GM18951 (cell line): ENCODE measurements around the gene MAP2K5.

Experiments
- POLR2A ChIP-seq: IDR thresholded peaks from 4 replicates; pipeline ENCODE4 v1.6.1; 2011; ENCODE audit warnings: mild to moderate bottlenecking; ENCODE audit not compliant: insufficient read length, insufficient read depth; ENCODE audit errors: extremely low read depth
- in situ Hi-C: fragments of 300-500 bp; cut with MboI; formaldehyde crosslinking; loops from one replicate; pipeline ENCODE4 v1.12.0; 2022; ENCODE audit warnings: low sequenced_read_pairs, mixed read lengths, inconsistent platforms; ENCODE audit not compliant: unreplicated experiment

MAP2K5 gene

GRCh38 chr15:67556976-67557570 lies 14.6 kb downstream of the MAP2K5 start:
- in situ Hi-C loops = no loop called here
- TF ChIP-seq POLR2A = no peak

GRCh38 chr15:67558502-67558901 lies 16.0 kb downstream of the MAP2K5 start:
- TF ChIP-seq POLR2A = no peak
- in situ Hi-C loops = no loop called here

DNA sequence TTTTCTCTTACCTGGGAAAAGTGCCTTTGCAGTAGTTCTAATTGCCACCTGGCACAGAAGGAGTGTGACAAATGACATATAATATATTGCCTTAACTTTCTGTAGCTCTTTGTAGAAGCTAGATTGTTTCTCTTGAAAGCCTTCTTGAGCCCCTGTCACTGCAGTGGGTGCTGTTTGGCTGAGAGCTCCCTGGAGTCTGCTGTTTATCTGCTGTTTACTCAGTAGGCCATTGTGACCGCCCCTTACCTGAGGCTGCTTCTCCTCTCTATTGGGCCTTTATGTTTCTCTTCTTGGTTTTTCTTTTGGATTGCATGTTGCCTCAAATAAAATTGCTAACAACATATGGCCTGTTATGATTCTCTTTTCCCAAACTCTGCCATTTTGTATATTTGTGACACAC lies 16.7 kb downstream of the MAP2K5 start:
- in situ Hi-C loops = no loop called here
- no peak for TF ChIP-seq POLR2A

DNA sequence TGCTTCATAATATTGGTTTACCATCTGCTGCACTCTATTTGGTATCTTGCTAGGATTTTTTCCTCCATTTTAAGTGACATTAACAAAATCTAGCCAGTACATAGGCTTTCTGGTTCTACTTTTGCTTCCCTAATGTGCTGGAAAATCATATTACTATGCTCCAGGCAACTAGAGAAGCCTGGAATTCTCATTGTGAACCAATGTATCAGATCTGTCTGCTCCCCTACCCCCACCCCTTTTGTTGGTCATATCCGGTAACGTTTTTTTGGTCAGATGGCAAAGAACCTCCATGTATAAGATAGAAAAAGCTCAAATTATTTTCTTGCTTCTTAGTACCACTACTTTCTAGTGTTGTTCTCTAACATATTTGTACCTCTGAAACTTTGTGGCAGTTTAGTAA lies 17.1 kb downstream of the MAP2K5 start:
- no peak for TF ChIP-seq POLR2A
- in situ Hi-C loops = no loop called here

DNA sequence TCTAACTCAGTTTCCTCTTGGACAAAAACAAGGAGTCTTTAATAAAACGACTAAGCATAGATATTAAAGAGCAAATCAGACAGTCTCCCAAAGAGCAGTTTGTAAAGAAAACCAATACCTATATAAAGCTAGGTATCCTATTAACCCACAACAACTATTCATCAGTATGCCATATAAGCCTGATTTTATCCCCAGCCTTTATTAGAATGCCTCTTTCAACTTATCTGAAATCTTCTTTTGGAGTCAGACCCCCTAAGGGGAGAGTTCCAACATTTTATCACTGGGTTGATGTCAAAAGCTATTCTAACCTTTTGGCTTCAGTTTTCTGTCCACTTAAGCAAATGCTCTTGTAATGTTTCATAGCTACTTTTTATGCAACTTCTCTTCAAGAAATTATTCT lies 17.8 kb downstream of the MAP2K5 start:
- in situ Hi-C loops = no loop called here
- no peak for TF ChIP-seq POLR2A

DNA sequence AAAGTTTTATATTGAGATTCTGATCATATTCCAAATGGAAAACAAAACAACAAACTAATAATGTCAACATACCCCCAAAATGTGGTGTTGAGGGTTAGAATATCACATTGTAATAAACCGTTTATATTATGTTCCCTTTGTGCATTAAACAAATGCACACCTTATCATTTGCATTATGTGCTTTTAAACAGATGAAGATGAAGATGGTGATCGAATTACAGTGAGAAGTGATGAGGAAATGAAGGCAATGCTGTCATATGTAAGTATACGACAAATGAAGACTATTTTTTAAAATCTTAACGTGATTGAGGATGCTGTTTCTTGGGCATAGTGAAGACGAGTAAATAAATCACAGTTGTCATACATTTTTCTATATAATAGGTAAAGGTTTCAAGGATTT lies 20.6 kb downstream of the MAP2K5 start:
- TF ChIP-seq POLR2A = no peak
- in situ Hi-C loops = no loop called here

DNA sequence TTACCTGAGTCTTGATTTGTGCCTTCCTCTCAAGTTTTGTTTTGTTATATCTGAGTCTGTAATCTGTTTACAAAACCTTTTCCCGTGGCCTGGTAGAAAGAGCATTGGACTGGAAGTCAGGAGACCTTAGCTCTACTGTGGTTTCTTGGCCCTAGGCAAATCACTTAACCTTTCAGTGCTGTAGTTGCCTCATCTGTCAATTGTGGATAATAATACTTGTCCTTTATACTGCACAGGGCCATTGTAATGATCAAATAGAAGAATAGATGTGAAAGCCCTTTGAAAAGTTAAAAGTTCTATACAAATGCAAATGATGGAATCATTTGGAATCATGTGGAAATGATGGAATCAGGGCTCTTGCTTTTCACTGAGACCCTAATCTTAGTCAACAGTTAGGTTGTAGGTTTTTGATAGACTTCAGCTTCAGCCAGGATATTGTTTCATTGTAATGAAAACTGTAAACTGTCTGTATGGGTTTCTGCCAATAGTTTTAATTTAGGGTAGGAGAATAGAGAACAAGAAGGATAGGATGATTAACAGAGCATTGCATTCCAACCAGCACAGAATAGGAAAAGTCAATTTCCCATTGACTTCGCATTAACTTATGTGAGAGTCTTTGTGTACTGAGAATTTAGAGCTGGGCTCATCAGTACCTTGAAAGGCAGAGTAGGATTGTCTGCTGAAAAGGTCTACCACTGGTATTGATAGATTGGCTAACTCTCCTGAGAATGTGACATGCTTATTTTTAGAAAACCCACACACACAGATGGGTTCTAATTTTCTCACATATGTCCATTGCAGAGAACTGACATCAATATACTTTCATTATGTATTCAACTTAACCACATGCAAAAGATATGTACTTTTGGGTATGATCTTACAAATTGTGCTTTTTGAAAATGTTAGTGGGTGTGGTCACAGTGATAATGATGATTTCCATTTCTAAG lies 21.8 kb downstream of the MAP2K5 start:
- no peak for TF ChIP-seq POLR2A
- in situ Hi-C loops = no loop called here

GRCh38 chr15:67564968-67565345 lies 22.5 kb downstream of the MAP2K5 start:
- TF ChIP-seq POLR2A = no peak
- in situ Hi-C loops = no loop called here

GRCh38 chr15:67569668-67570067 lies 27.2 kb downstream of the MAP2K5 start:
- TF ChIP-seq POLR2A = no peak
- in situ Hi-C loops = no loop called here

- no peak for TF ChIP-seq POLR2A
- in situ Hi-C loops = no loop called here
Measured at GRCh38 chr15:67570875-67571647, 28.6 kb downstream of the MAP2K5 start.

- in situ Hi-C loops = no loop called here
- TF ChIP-seq POLR2A = no peak
Measured at GRCh38 chr15:67571648-67572415, 29.3 kb downstream of the MAP2K5 start.

- in situ Hi-C loops = no loop called here
- TF ChIP-seq POLR2A = no peak
Measured at GRCh38 chr15:67573194-67573593, 30.7 kb downstream of the MAP2K5 start.

- in situ Hi-C loops = no loop called here
- no peak for TF ChIP-seq POLR2A
Measured at GRCh38 chr15:67575039-67575502, 32.6 kb downstream of the MAP2K5 start.

DNA sequence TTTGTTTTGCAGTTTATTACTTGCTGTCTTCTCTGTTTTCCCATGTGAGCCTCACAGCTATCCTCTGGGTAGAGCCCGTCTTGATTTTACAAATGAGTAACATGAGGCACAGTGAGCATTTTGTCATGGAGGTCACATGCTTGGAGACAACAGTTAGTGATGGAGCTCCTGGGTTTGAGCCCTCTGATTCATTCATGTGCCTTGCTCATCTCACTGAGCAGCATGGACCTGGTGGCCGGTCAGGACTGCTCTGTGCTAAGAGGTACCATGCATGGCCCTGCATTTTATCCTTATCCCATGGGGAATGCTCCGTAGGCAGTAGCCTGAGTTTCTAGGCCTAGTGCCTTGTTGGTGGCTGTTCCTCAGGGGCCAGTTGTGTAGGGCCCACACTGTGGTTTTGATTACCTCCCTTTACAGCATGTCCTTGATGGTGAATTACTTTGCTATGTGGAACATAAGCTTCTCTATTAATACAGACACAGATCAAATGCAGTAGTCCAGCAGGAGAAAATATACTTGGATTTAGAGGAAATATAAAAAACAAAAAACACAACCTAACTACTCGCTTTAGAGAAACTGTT lies 35.6 kb downstream of the MAP2K5 start:
- in situ Hi-C loops = no loop called here
- TF ChIP-seq POLR2A = no peak
